Neural progenitor cell (in vitro differentiated cells): ENCODE results near the gene TUBA3E.
"Not testable (repeated sequence)": the region's sequence is repeated elsewhere in the genome, so short reads cannot be mapped to it uniquely, and the experiment has no call there.

ENCODE experiments used
- CTCF ChIP-seq: fragments of 200-600 bp; sonication (generic); IDR thresholded peaks from 2 replicates; pipeline ENCODE4 v1.5.1; 2017; ENCODE audit warnings: antibody characterized with exemption, mild to moderate bottlenecking
- EZH2 ChIP-seq: fragments of 200-600 bp; sonication (generic); IDR thresholded peaks from 2 replicates; pipeline ENCODE4 v1.6.1; 2017; ENCODE audit warnings: antibody characterized with exemption, mild to moderate bottlenecking, moderate library complexity
- EZH2phosphoT487 ChIP-seq: fragments of 200-600 bp; sonication (generic); IDR thresholded peaks from 2 replicates; pipeline ENCODE4 v1.6.1; 2017; ENCODE audit warnings: antibody characterized with exemption

GRCh38 chr2:130180404-130181324, 17.6 kb downstream of the TUBA3E start:
- TF ChIP-seq CTCF, EZH2phosphoT487, EZH2: not testable (repeated sequence)
